ENCODE data around the gene MZT2A. TPM values are rescaled to one million over a fixed set of nuclear protein-coding genes. Genes with fewer than 3 reads are reported as not detected.
"Not testable (repeated sequence)": the region's sequence is repeated elsewhere in the genome, so short reads cannot be mapped to it uniquely, and the experiment has no call there.

MZT2A gene
- total RNA-seq, 1 experiment from 2014 or later: 202 TPM

DNA sequence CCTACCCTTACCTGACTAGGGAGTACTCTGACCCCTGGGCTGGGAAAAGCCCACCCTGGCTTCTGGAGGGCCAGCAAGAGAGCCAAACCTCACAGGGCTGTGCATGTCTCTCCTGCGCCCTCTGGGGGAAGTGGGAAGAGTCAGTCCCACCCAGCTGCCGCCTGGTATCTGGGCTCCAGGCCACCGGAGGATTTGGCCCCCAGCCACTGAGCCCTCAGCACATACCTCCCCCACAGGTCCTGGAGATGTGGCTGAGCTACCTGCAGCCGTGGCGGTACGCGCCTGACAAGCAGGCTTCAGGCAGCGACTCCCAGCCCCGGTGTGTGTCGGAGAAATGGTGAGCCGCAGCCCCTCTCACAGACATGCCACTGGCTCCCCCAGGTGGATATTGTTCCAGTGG is 24.4 kb upstream of the MZT2A start:
- H3K4me3 ChIP-seq (ENCODE audit: low read length); DNase-seq; H3K9ac ChIP-seq (ENCODE audit: low read length); H3K9me3 ChIP-seq (ENCODE audit: low read length); H3F3A ChIP-seq (ENCODE audit: low read length, unreplicated experiment); H3K27me3 ChIP-seq (ENCODE audit: low read length); BruUV-seq (replicated peaks); H3K36me3 ChIP-seq (ENCODE audit: low read depth, low read length); H3K4me1 ChIP-seq (ENCODE audit: insufficient read depth, low read length); H3K27ac ChIP-seq (ENCODE audit: low read length); H3K9me2 ChIP-seq (replicated peaks; ENCODE audit: low read length); intact Hi-C loops (cut with micrococcal nuclease); CTCF ChIA-PET; H2AFZ ChIP-seq (ENCODE audit: low read length); H3K79me2 ChIP-seq (ENCODE audit: low read length); POLR2A ChIA-PET (ENCODE audit: unreplicated experiment); H3K4me2 ChIP-seq (ENCODE audit: low read length); H4K20me1 ChIP-seq (ENCODE audit: low read length): not testable (repeated sequence)
- peak; percentile 21; the same call in 1 of the 2 replicates for ATAC-seq
- peak; percentile 32; the same call in 1 of the 2 replicates for TF ChIP-seq CTCF (conservative IDR thresholded peaks at IDR 0.05; ENCODE audit: low read depth, low read length)

- Histone ChIP-seq H3K79me2 (ENCODE audit: low read length) (no peaks in the 10 kb centered on the region), H3F3A (ENCODE audit: low read length, unreplicated experiment) (no peaks in the 10 kb centered on the region), H2AFZ (ENCODE audit: low read length) (no peak overlapping the region), H3K9ac (ENCODE audit: low read length) (no peak overlapping the region), H3K9me2 (replicated peaks; ENCODE audit: low read length) (no peaks in the 10 kb centered on the region), H3K4me3 (ENCODE audit: low read length) (no peak overlapping the region), H3K36me3 (ENCODE audit: low read depth, low read length) (no peaks in the 10 kb centered on the region), H3K27me3 (ENCODE audit: low read length) (no peaks in the 10 kb centered on the region), H4K20me1 (ENCODE audit: low read length) (no peaks in the 10 kb centered on the region), H3K4me1 (ENCODE audit: insufficient read depth, low read length) (no peaks in the 10 kb centered on the region), H3K9me3 (ENCODE audit: low read length) (no peaks in the 10 kb centered on the region), H3K4me2 (ENCODE audit: low read length) (no peak overlapping the region), H3K27ac (ENCODE audit: low read length) (no peak overlapping the region)
- no peak for ATAC-seq
- intact Hi-C loops (cut with micrococcal nuclease): no loop called here
- no TSS peak for BruUV-seq (replicated peaks)
- TF ChIP-seq EZH2 (IDR thresholded peaks at IDR 0.05; ENCODE audit: low read length, unreplicated experiment): no peak
- no peak for TF ChIP-seq CTCF (conservative IDR thresholded peaks at IDR 0.05; ENCODE audit: low read depth, low read length)
- no peak for TF ChIP-seq EZH2phosphoT487 (IDR thresholded peaks at IDR 0.05; ENCODE audit: borderline replicate concordance, low read length)
- ChIA-PET POLR2A (ENCODE audit: unreplicated experiment) (no interaction called here), CTCF (no interaction called here)
- no peak for DNase-seq
Measured at GRCh38 chr2:131516011-131516410, 23.8 kb upstream of the MZT2A start.

DNA sequence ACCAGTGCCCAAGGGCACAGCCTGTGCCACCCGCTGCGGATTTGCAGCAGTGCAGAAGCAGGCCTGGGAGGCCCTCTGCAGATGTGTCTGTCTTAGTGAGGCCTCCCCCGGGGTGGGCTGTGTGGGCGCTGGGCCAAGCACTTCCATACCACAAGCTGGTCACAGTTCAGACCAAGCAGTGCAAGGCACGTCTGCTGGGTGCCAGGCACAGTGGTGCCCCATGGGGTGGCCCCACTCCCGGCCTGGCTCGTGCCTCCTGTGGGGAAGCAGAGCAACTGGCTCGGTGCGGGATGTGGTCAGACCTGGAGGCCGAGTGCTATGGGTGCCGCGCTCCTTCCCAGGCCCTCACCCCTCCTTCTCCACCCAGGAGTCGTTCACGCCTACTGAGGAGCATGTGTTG is 23.0 kb upstream of the MZT2A start:
- H3K4me3 ChIP-seq (ENCODE audit: low read length); BruUV-seq (replicated peaks); H3K9me2 ChIP-seq (replicated peaks; ENCODE audit: low read length); DNase-seq; H3K79me2 ChIP-seq (ENCODE audit: low read length); H3K4me1 ChIP-seq (ENCODE audit: insufficient read depth, low read length); H3K36me3 ChIP-seq (ENCODE audit: low read depth, low read length); H3K27ac ChIP-seq (ENCODE audit: low read length); H3K9ac ChIP-seq (ENCODE audit: low read length); H2AFZ ChIP-seq (ENCODE audit: low read length); H3K4me2 ChIP-seq (ENCODE audit: low read length); H3K27me3 ChIP-seq (ENCODE audit: low read length); H3K9me3 ChIP-seq (ENCODE audit: low read length); ATAC-seq; CTCF ChIA-PET; H3F3A ChIP-seq (ENCODE audit: low read length, unreplicated experiment); intact Hi-C loops (cut with micrococcal nuclease); POLR2A ChIA-PET (ENCODE audit: unreplicated experiment); H4K20me1 ChIP-seq (ENCODE audit: low read length): not testable (repeated sequence)

GRCh38 chr2:131514408-131515166 is 22.4 kb upstream of the MZT2A start:
- H3K27me3 ChIP-seq (ENCODE audit: low read length); H3K9me2 ChIP-seq (replicated peaks; ENCODE audit: low read length); intact Hi-C loops (cut with micrococcal nuclease); H3F3A ChIP-seq (ENCODE audit: low read length, unreplicated experiment); CTCF ChIA-PET; H3K4me2 ChIP-seq (ENCODE audit: low read length); H3K4me1 ChIP-seq (ENCODE audit: insufficient read depth, low read length); H3K36me3 ChIP-seq (ENCODE audit: low read depth, low read length); DNase-seq; H2AFZ ChIP-seq (ENCODE audit: low read length); POLR2A ChIA-PET (ENCODE audit: unreplicated experiment); H4K20me1 ChIP-seq (ENCODE audit: low read length); H3K79me2 ChIP-seq (ENCODE audit: low read length); H3K9me3 ChIP-seq (ENCODE audit: low read length); BruUV-seq (replicated peaks); ATAC-seq; H3K9ac ChIP-seq (ENCODE audit: low read length); H3K4me3 ChIP-seq (ENCODE audit: low read length); H3K27ac ChIP-seq (ENCODE audit: low read length): not testable (repeated sequence)

GRCh38 chr2:131511969-131512870 is 20.0 kb upstream of the MZT2A start:
- H3K79me2 ChIP-seq (ENCODE audit: low read length); H2AFZ ChIP-seq (ENCODE audit: low read length); H3K9ac ChIP-seq (ENCODE audit: low read length); ATAC-seq; intact Hi-C loops (cut with micrococcal nuclease); POLR2A ChIA-PET (ENCODE audit: unreplicated experiment); H3K9me3 ChIP-seq (ENCODE audit: low read length); H3F3A ChIP-seq (ENCODE audit: low read length, unreplicated experiment); H3K4me2 ChIP-seq (ENCODE audit: low read length); H3K27me3 ChIP-seq (ENCODE audit: low read length); H3K36me3 ChIP-seq (ENCODE audit: low read depth, low read length); H3K27ac ChIP-seq (ENCODE audit: low read length); BruUV-seq (replicated peaks); H3K9me2 ChIP-seq (replicated peaks; ENCODE audit: low read length); H3K4me3 ChIP-seq (ENCODE audit: low read length); DNase-seq; H4K20me1 ChIP-seq (ENCODE audit: low read length); H3K4me1 ChIP-seq (ENCODE audit: insufficient read depth, low read length); CTCF ChIA-PET: not testable (repeated sequence)

All from PC-3 (cell line).